H9 (cell line): Measurements from ENCODE around the gene SMPD2. TPM values are rescaled to one million over a fixed set of nuclear protein-coding genes. Genes with fewer than 3 reads are reported as not detected.

Experiments used
- DNase-seq: peaks from one replicate; pipeline ENCODE4 v3.0.0-alpha.2; 2017
- H2AFZ ChIP-seq: one replicate; pipeline ENCODE4 v1.6.1; 2013; ENCODE audit warnings: mild to moderate bottlenecking, low read length, control low read depth, moderate library complexity
- H2AK5ac ChIP-seq: 2 replicates; pipeline ENCODE4 v1.6.1; 2013; ENCODE audit warnings: low read length, control low read depth, mixed read lengths; ENCODE audit not compliant: insufficient read length
- H2BK120ac ChIP-seq: one replicate; pipeline ENCODE4 v1.6.1; 2013; ENCODE audit warnings: low read depth, mild to moderate bottlenecking, low read length, control low read depth, inconsistent platforms; ENCODE audit not compliant: poor library complexity, severe bottlenecking
- H2BK12ac ChIP-seq: 2 replicates; pipeline ENCODE4 v1.6.1; 2013; ENCODE audit warnings: low read length, control low read depth, mixed read lengths, low read depth; ENCODE audit not compliant: insufficient read length
- H2BK15ac ChIP-seq: 2 replicates; pipeline ENCODE4 v1.6.1; 2013; ENCODE audit warnings: low read depth, low read length, control low read depth
- H2BK20ac ChIP-seq: one replicate; pipeline ENCODE4 v1.6.1; 2013; ENCODE audit warnings: low read depth, mild to moderate bottlenecking, low read length, control low read depth, inconsistent platforms; ENCODE audit not compliant: poor library complexity, severe bottlenecking
- H2BK5ac ChIP-seq: 2 replicates; pipeline ENCODE4 v1.6.1; 2013; ENCODE audit warnings: low read length, control low read depth, mixed read lengths; ENCODE audit not compliant: insufficient read length
- H3K14ac ChIP-seq: 2 replicates; pipeline ENCODE4 v1.6.1; 2013; ENCODE audit warnings: low read length, control low read depth; ENCODE audit not compliant: insufficient read depth
- H3K18ac ChIP-seq: 2 replicates; pipeline ENCODE4 v1.6.1; 2013; ENCODE audit warnings: low read depth, mild to moderate bottlenecking, mixed read lengths, low read length, control low read depth; ENCODE audit not compliant: insufficient read length
- H3K23ac ChIP-seq: 2 replicates; pipeline ENCODE4 v1.6.1; 2013; ENCODE audit warnings: low read length, control low read depth, mixed read lengths, low read depth; ENCODE audit not compliant: insufficient read length
- H3K23me2 ChIP-seq: 2 replicates; pipeline ENCODE4 v1.6.1; 2013; ENCODE audit warnings: low read depth, mild to moderate bottlenecking, mixed read lengths, low read length, control low read depth; ENCODE audit not compliant: insufficient read length, poor library complexity, severe bottlenecking
- H3K27ac ChIP-seq: 2 replicates; pipeline ENCODE4 v1.5.1; 2013; ENCODE audit warnings: low read length, control low read depth, mixed read lengths, low read depth; ENCODE audit not compliant: insufficient read length
- H3K27me3 ChIP-seq: 2 replicates; pipeline ENCODE4 v1.6.1; 2013; ENCODE audit warnings: low read length, control low read depth, inconsistent platforms; ENCODE audit not compliant: insufficient read depth
- H3K4ac ChIP-seq: 2 replicates; pipeline ENCODE4 v1.6.1; 2013; ENCODE audit warnings: low read depth, mild to moderate bottlenecking, control low read depth, inconsistent platforms, low read length, moderate library complexity
- H3K4me1 ChIP-seq: 2 replicates; pipeline ENCODE4 v1.6.1; 2013; ENCODE audit warnings: low read length, control low read depth, inconsistent platforms; ENCODE audit not compliant: insufficient read depth
- H3K4me2 ChIP-seq: 2 replicates; pipeline ENCODE4 v1.6.1; 2013; ENCODE audit warnings: low read length, control low read depth, mixed read lengths; ENCODE audit not compliant: insufficient read length, insufficient read depth
- H3K56ac ChIP-seq: 2 replicates; pipeline ENCODE4 v1.6.1; 2013; ENCODE audit warnings: low read depth, mild to moderate bottlenecking, mixed read lengths, low read length, control low read depth; ENCODE audit not compliant: insufficient read length
- H3K79me1 ChIP-seq: 2 replicates; pipeline ENCODE4 v1.6.1; 2013; ENCODE audit warnings: low read depth, mild to moderate bottlenecking, moderate library complexity, low read length, control low read depth, inconsistent platforms; ENCODE audit not compliant: insufficient read depth, poor library complexity, severe bottlenecking
- H3K79me2 ChIP-seq: 2 replicates; pipeline ENCODE4 v1.6.1; 2013; ENCODE audit warnings: low read length, control low read depth, inconsistent platforms; ENCODE audit not compliant: insufficient read depth
- H3K9ac ChIP-seq: 2 replicates; pipeline ENCODE4 v1.6.1; 2013; ENCODE audit warnings: low read length, control low read depth, mixed read lengths; ENCODE audit not compliant: insufficient read length; ENCODE audit errors: extremely low read depth
- H3K9me3 ChIP-seq: one replicate; pipeline ENCODE4 v1.6.1; 2013; ENCODE audit warnings: low read depth, low read length, inconsistent platforms; ENCODE audit not compliant: control insufficient read depth
- H3T11ph ChIP-seq: one replicate; pipeline ENCODE4 v1.6.1; 2013; ENCODE audit warnings: mild to moderate bottlenecking, low read length, control low read depth, inconsistent platforms
- H4K20me1 ChIP-seq: one replicate; pipeline ENCODE4 v1.6.1; 2013; ENCODE audit not compliant: control insufficient read depth, insufficient read length, insufficient read depth
- H4K5ac ChIP-seq: 2 replicates; pipeline ENCODE4 v1.6.1; 2013; ENCODE audit warnings: low read depth, mild to moderate bottlenecking, mixed read lengths, low read length, control low read depth; ENCODE audit not compliant: insufficient read length
- H4K8ac ChIP-seq: replicated peaks from 2 replicates; pipeline ENCODE4 v1.6.1; 2013; ENCODE audit warnings: low read length, control low read depth, mixed read lengths, low read depth; ENCODE audit not compliant: insufficient read length
- H4K91ac ChIP-seq: 2 replicates; pipeline ENCODE4 v1.6.1; 2013; ENCODE audit warnings: low read depth, mild to moderate bottlenecking, moderate library complexity, mixed read lengths, low read length, control low read depth; ENCODE audit not compliant: insufficient read length
- H3K27ac Mint-ChIP-seq, 3 experiments: 2 replicates in 2 of 3; 3 replicates in 1 of 3; pipeline ENCODE4 v1.8.0; 2020 to 2021; ENCODE audit warnings: mixed read lengths in 3 of 3, mild to moderate bottlenecking in 1 of 3, moderate library complexity in 1 of 3
- H3K27me3 Mint-ChIP-seq: 2 replicates; pipeline ENCODE4 v1.8.0; 2021; ENCODE audit warnings: low read depth, mild to moderate bottlenecking, moderate library complexity, mixed read lengths
- H3K36me3 Mint-ChIP-seq, 3 experiments: 2 replicates in 2 of 3; 3 replicates in 1 of 3; pipeline ENCODE4 v1.8.0; 2020 to 2021; ENCODE audit warnings: low read depth in 3 of 3, mixed read lengths in 3 of 3; ENCODE audit not compliant: insufficient read depth in 1 of 3
- H3K4me1 Mint-ChIP-seq, 2 experiments: 2 replicates each; pipeline ENCODE4 v1.8.0; 2020; ENCODE audit warnings: mixed read lengths in 2 of 2
- H3K4me3 Mint-ChIP-seq, 2 experiments: 2 replicates in 1 of 2; 3 replicates in 1 of 2; pipeline ENCODE4 v1.8.0; 2020 to 2021; ENCODE audit warnings: mild to moderate bottlenecking in 2 of 2, mixed read lengths in 2 of 2, moderate library complexity in 1 of 2
- H3K9me3 Mint-ChIP-seq, 2 experiments: 2 replicates in 1 of 2; 3 replicates in 1 of 2; pipeline ENCODE4 v1.8.0; 2020; ENCODE audit warnings: mild to moderate bottlenecking in 2 of 2, mixed read lengths in 2 of 2, moderate library complexity in 1 of 2
- WGBS: extraction: QIAGEN DNeasy Blood & Tissue Kit; methylation state at CpG from one replicate; pipeline ENCODE4 v1.1.7; 2013; ENCODE audit warnings: missing lambda C conversion rate, low lambda C conversion rate, mixed read lengths; ENCODE audit not compliant: insufficient read length; ENCODE audit errors: extremely low coverage; 5-methylcytosine and 5-hydroxymethylcytosine counted together
- total RNA-seq: library from RNA; stranded (reverse); gene quantifications from 2 replicates; pipeline ENCODE4 v1.2.1, GENCODE V29; 2021
- TF ChIP-seq, protein P1 (sequence below): fragments of 200-600 bp; sonication (generic); conservative IDR thresholded peaks from 3 replicates; pipeline ENCODE4 v1.8.0; 2021; ENCODE audit warnings: antibody characterized with exemption, mild to moderate bottlenecking

SMPD2 gene
- total RNA-seq, 1 experiment from 2014 or later: 13.0 TPM

DNA sequence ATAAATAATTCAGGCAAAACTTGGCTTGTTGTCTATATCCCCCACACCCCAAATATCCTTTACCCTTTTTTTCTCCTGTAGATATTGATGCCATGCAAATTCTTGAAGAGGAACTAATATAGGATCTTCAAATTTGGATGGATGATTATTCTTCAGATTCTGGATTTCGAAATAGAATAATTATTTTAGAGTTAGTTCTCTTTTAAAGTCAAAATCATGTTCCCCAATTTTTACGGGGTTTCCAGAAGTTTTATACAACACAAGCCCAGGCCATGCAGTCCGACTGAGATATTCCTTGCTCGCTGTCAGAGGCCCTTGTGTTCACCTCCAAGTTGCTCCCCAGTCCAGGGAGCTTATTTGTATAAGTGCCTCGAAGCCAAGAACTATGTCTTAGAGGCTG lies 4.5 kb upstream of the SMPD2 start:
- Histone ChIP-seq H3K9ac (no peak overlapping the region), H2AFZ (no peak overlapping the region), H3K4ac (no peak overlapping the region), H3K56ac (no peak overlapping the region), H2AK5ac (no peak overlapping the region), H2BK120ac (no peak overlapping the region), H2BK5ac (no peak overlapping the region), H3K4me2 (no peak overlapping the region), H4K20me1 (no peaks in the 10 kb centered on the region), H3K27ac (no peak overlapping the region), H3K27me3 (no peaks in the 10 kb centered on the region), H2BK15ac (no peak overlapping the region), H4K5ac (no peak overlapping the region), H3K18ac (no peak overlapping the region), H3K79me1 (no peaks in the 10 kb centered on the region), H3K23me2 (peaks cover 8% of the 10 kb centered on the region), H3K14ac (no peak overlapping the region), H3K4me1 (no peaks in the 10 kb centered on the region), H3K79me2 (no peaks in the 10 kb centered on the region), H3K23ac (no peak overlapping the region), H4K8ac (no peak overlapping the region), H3K9me3 (no peaks in the 10 kb centered on the region), H2BK12ac (no peak overlapping the region), H4K91ac (no peak overlapping the region), H3T11ph (no peak overlapping the region), H2BK20ac (no peak overlapping the region)
- Mint-ChIP-seq H3K9me3 (no peaks in the 10 kb centered on the region), H3K4me1 (peaks cover 4 to 7% of the 10 kb centered on the region in 2 experiments), H3K27me3 (peaks cover 10% of the 10 kb centered on the region), H3K36me3 (no peaks in the 10 kb centered on the region), H3K27ac (no peak overlapping the region), H3K4me3 (no peak overlapping the region)
- TF ChIP-seq, protein P1, sequence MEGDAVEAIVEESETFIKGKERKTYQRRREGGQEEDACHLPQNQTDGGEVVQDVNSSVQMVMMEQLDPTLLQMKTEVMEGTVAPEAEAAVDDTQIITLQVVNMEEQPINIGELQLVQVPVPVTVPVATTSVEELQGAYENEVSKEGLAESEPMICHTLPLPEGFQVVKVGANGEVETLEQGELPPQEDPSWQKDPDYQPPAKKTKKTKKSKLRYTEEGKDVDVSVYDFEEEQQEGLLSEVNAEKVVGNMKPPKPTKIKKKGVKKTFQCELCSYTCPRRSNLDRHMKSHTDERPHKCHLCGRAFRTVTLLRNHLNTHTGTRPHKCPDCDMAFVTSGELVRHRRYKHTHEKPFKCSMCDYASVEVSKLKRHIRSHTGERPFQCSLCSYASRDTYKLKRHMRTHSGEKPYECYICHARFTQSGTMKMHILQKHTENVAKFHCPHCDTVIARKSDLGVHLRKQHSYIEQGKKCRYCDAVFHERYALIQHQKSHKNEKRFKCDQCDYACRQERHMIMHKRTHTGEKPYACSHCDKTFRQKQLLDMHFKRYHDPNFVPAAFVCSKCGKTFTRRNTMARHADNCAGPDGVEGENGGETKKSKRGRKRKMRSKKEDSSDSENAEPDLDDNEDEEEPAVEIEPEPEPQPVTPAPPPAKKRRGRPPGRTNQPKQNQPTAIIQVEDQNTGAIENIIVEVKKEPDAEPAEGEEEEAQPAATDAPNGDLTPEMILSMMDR: no peak
- DNase-seq: no peak
- no CpG with 5 or more reads among the region's 5 CpGs for WGBS
